ENCODE results near the gene CNTN1. TPM values are rescaled to one million over a fixed set of nuclear protein-coding genes. Genes with fewer than 3 reads are reported as not detected.

Gene CNTN1
- total RNA-seq, 1 experiment from 2014 or later: 3.0 TPM

- Histone ChIP-seq H3K9me2 (ENCODE audit: insufficient read depth) (no peaks in the 10 kb centered on the region), H2AFZ (ENCODE audit: low read depth, low read length, poor library complexity, severe bottlenecking) (no peak overlapping the region), H3K36me3 (ENCODE audit: control insufficient read depth in 1 of 2, insufficient read depth in 2 of 2, low read length in 2 of 2) (no peaks in the 10 kb centered on the region), H3K9me3 (ENCODE audit: control insufficient read depth in 1 of 2, insufficient read depth in 1 of 2, low read depth in 1 of 2, low read length in 2 of 2) (no peaks in the 10 kb centered on the region), H3K9ac (ENCODE audit: low read length) (no peak overlapping the region), H3K27me3 (ENCODE audit: insufficient read depth, low read length) (no peaks in the 10 kb centered on the region), H3K4me3 (replicated peaks in 1 of 2; ENCODE audit: low read depth in 1 of 2, low read length in 2 of 2) (no peak overlapping the region), H3K4me1 (ENCODE audit: control insufficient read depth in 1 of 2, insufficient read depth in 2 of 2, low read length in 2 of 2) (peaks cover 0 to 6% of the 10 kb centered on the region in 2 experiments; a peak in 2 of 4 replicates), H3K27ac (ENCODE audit: low read depth, low read length) (no peak overlapping the region), H3K4me2 (ENCODE audit: low read length) (no peak overlapping the region), H4K20me1 (ENCODE audit: insufficient read depth) (no peaks in the 10 kb centered on the region), H3K79me2 (ENCODE audit: insufficient read depth, low read length) (no peaks in the 10 kb centered on the region)
- intact Hi-C loops (cut with micrococcal nuclease): no loop called here
- no peak for TF ChIP-seq ZBTB33 (IDR thresholded peaks at IDR 0.05; ENCODE audit: extremely low read depth, insufficient replicate concordance, low read length)
- no TSS peak for BruUV-seq (replicated peaks)
- ChIA-PET RAD21 (ENCODE audit: low non-redundant PET in 1 of 2, low total read pairs in 2 of 2, uncharacterized antibody in 2 of 2, unreplicated experiment in 2 of 2) (no interaction called here), CTCF (no interaction called here), POLR2A (no interaction called here)
- DNase-seq (ENCODE audit: low read depth, low spot score) (no peak), ATAC-seq (no peak)
Observed at GRCh38 chr12:40915172-40915571, 222.9 kb downstream of the CNTN1 start.

- Histone ChIP-seq H3K4me1 (ENCODE audit: control insufficient read depth in 1 of 2, insufficient read depth in 2 of 2, low read length in 2 of 2) (no peaks in the 10 kb centered on the region), H3K79me2 (ENCODE audit: insufficient read depth, low read length) (no peaks in the 10 kb centered on the region), H3K27ac (ENCODE audit: low read depth, low read length) (no peak overlapping the region), H3K36me3 (ENCODE audit: control insufficient read depth in 1 of 2, insufficient read depth in 2 of 2, low read length in 2 of 2) (no peaks in the 10 kb centered on the region), H3K9ac (ENCODE audit: low read length) (no peak overlapping the region), H3K4me2 (ENCODE audit: low read length) (no peak overlapping the region), H2AFZ (ENCODE audit: low read depth, low read length, poor library complexity, severe bottlenecking) (no peak overlapping the region), H3K9me2 (ENCODE audit: insufficient read depth) (no peaks in the 10 kb centered on the region), H3K9me3 (ENCODE audit: control insufficient read depth in 1 of 2, insufficient read depth in 1 of 2, low read depth in 1 of 2, low read length in 2 of 2) (no peaks in the 10 kb centered on the region), H3K27me3 (ENCODE audit: insufficient read depth, low read length) (no peaks in the 10 kb centered on the region), H4K20me1 (ENCODE audit: insufficient read depth) (no peaks in the 10 kb centered on the region), H3K4me3 (replicated peaks in 1 of 2; ENCODE audit: low read depth in 1 of 2, low read length in 2 of 2) (no peak overlapping the region)
- ChIA-PET RAD21 (ENCODE audit: low non-redundant PET in 1 of 2, low total read pairs in 2 of 2, uncharacterized antibody in 2 of 2, unreplicated experiment in 2 of 2) (no interaction called here), POLR2A (no interaction called here), CTCF (no interaction called here)
- ATAC-seq (no peak), DNase-seq (ENCODE audit: low read depth, low spot score) (no peak)
- BruUV-seq (replicated peaks): no TSS peak
- intact Hi-C loops (cut with micrococcal nuclease): no loop called here
- no peak for TF ChIP-seq EGR1 (IDR thresholded peaks at IDR 0.05; ENCODE audit: low read depth)
- TF ChIP-seq YY1 (IDR thresholded peaks at IDR 0.05; ENCODE audit: extremely low read depth, insufficient replicate concordance, low read depth, low read length): no peak
- TF ChIP-seq SRF (IDR thresholded peaks at IDR 0.05; ENCODE audit: low read depth): no peak
- TF ChIP-seq CBX3 (IDR thresholded peaks at IDR 0.05; ENCODE audit: low read depth): no peak
- TF ChIP-seq TCF7L2 (IDR thresholded peaks at IDR 0.05; ENCODE audit: borderline replicate concordance, extremely low read depth, insufficient read depth, insufficient read length): no peak
- TF ChIP-seq POLR2A (IDR thresholded peaks at IDR 0.05; ENCODE audit: borderline replicate concordance, extremely low read depth, insufficient read depth, insufficient read length): no peak
- TF ChIP-seq ZBTB33 (IDR thresholded peaks at IDR 0.05; ENCODE audit: extremely low read depth, insufficient replicate concordance, low read length): no peak
- TF ChIP-seq REST (IDR thresholded peaks at IDR 0.05; ENCODE audit: low read depth): no peak
- no peak for TF ChIP-seq CTCF (IDR thresholded peaks at IDR 0.05 in 2 of 3, conservative IDR thresholded peaks at IDR 0.05 in 1 of 3; ENCODE audit: borderline replicate concordance in 1 of 3, insufficient read depth in 1 of 3, low read depth in 2 of 3, low read length in 2 of 3)
Observed at GRCh38 chr12:40917561-40917960, 225.3 kb downstream of the CNTN1 start.

Measured in HCT116 (cell line).